Stimulated activated naive B cell treated with anti-CD40 and anti-IgM and Interleukin-4, amounts not matched to agents 10 μg/mL and 1 μg/mL and 100 μg/mL, for 72 hours (primary cell): ENCODE measurements around the gene CCR5.
"Not testable (repeated sequence)": the region's sequence is repeated elsewhere in the genome, so short reads cannot be mapped to it uniquely, and the experiment has no call there.

Source experiments
- ATAC-seq, 2 donors: fragments of 150-1000 bp; cut with Tn5 transposase; replicated peaks; 2 replicates each; pipeline ENCODE4 v1.10.0; 2021; ENCODE audit warnings: moderate library complexity in 1 of 2
- DNase-seq: peaks from one replicate; pipeline ENCODE4 v3.0.0; 2021
- H3K27ac Mint-ChIP-seq: one replicate; pipeline ENCODE4 v1.8.0; 2022; ENCODE audit warnings: mild to moderate bottlenecking, mixed read lengths
- H3K27me3 Mint-ChIP-seq, 2 donors: one replicate each; pipeline ENCODE4 v1.8.0; 2022; ENCODE audit warnings: mixed read lengths in 2 of 2
- H3K36me3 Mint-ChIP-seq, 2 donors: one replicate each; pipeline ENCODE4 v1.8.0; 2022; ENCODE audit warnings: mixed read lengths in 2 of 2, mild to moderate bottlenecking in 1 of 2
- H3K4me1 Mint-ChIP-seq, 2 donors: one replicate each; pipeline ENCODE4 v1.8.0; 2022; ENCODE audit warnings: mixed read lengths in 2 of 2, mild to moderate bottlenecking in 1 of 2
- H3K4me3 Mint-ChIP-seq, 2 donors: one replicate each; pipeline ENCODE4 v1.8.0; 2022; ENCODE audit warnings: mild to moderate bottlenecking in 2 of 2, mixed read lengths in 2 of 2, moderate library complexity in 1 of 2
- H3K9me3 Mint-ChIP-seq, 2 donors: one replicate each; pipeline ENCODE4 v1.8.0; 2022; ENCODE audit warnings: mixed read lengths in 2 of 2, mild to moderate bottlenecking in 1 of 2

The CCR5 gene

GRCh38 chr3:46370839-46371518 is at the start of gene CCR5:
TSS of gene CCR5 (plus strand) at chr3:46370946. CDS start at chr3:46372903, 1,957 bp downstream.
- Mint-ChIP-seq H3K4me1 (peaks cover 7 to 26% of the 10 kb centered on the region in 2 donors), H3K36me3 (no peaks in the 10 kb centered on the region), H3K9me3 (no peaks in the 10 kb centered on the region), H3K27me3 (peaks cover 14 to 17% of the 10 kb centered on the region in 2 donors), H3K4me3 (no peak within 1 kb of the TSS), H3K27ac (no peak within 1 kb of the TSS)
- ATAC-seq (no peak), DNase-seq (no peak)

GRCh38 chr3:46321461-46322104 is 49.2 kb upstream of the CCR5 start:
- H3K27me3 Mint-ChIP-seq: no peaks in the 10 kb centered on the region
- DNase-seq (no peak), ATAC-seq (peak; percentile 92)
- peak overlapping the region; percentile 0 for H3K27ac Mint-ChIP-seq
- H3K36me3 Mint-ChIP-seq: peaks cover 0 to 3% of the 10 kb centered on the region in 2 donors
- H3K4me1 Mint-ChIP-seq: peaks cover 25 to 39% of the 10 kb centered on the region in 2 donors
- peaks cover 0 to 6% of the 10 kb centered on the region in 2 donors for H3K9me3 Mint-ChIP-seq
- peak overlapping the region in 1 of 2 donors; percentile 1 for H3K4me3 Mint-ChIP-seq

- H3K27ac Mint-ChIP-seq: no peak overlapping the region
- no peaks in the 10 kb centered on the region for H3K36me3 Mint-ChIP-seq
- H3K4me3 Mint-ChIP-seq: no peak overlapping the region
- ATAC-seq: no peak
- DNase-seq: no peak
- no peaks in the 10 kb centered on the region for H3K27me3 Mint-ChIP-seq
- H3K4me1 Mint-ChIP-seq: peaks cover 24 to 31% of the 10 kb centered on the region in 2 donors
- H3K9me3 Mint-ChIP-seq: peaks cover 0 to 2% of the 10 kb centered on the region in 2 donors
Observed at GRCh38 chr3:46324036-46324435, 46.7 kb upstream of the CCR5 start.

GRCh38 chr3:46325645-46326300 is 45.0 kb upstream of the CCR5 start:
- no peaks in the 10 kb centered on the region for H3K36me3 Mint-ChIP-seq
- H3K4me1 Mint-ChIP-seq: peaks cover 20 to 27% of the 10 kb centered on the region in 2 donors
- no peak overlapping the region for H3K4me3 Mint-ChIP-seq
- peak overlapping the region; percentile 52 for H3K27ac Mint-ChIP-seq
- H3K9me3 Mint-ChIP-seq: peaks cover 0 to 2% of the 10 kb centered on the region in 2 donors
- ATAC-seq: no peak
- no peak for DNase-seq
- H3K27me3 Mint-ChIP-seq: no peaks in the 10 kb centered on the region

- not testable (repeated sequence) for H3K9me3 Mint-ChIP-seq, H3K4me3 Mint-ChIP-seq, H3K4me1 Mint-ChIP-seq, ATAC-seq, H3K27me3 Mint-ChIP-seq, H3K27ac Mint-ChIP-seq, H3K36me3 Mint-ChIP-seq, DNase-seq
Observed at GRCh38 chr3:46330676-46331075, 40.1 kb upstream of the CCR5 start.

- no peak overlapping the region for H3K4me3 Mint-ChIP-seq
- DNase-seq (no peak), ATAC-seq (no peak)
- H3K4me1 Mint-ChIP-seq: peaks cover 0 to 8% of the 10 kb centered on the region in 2 donors
- H3K9me3 Mint-ChIP-seq: peaks cover 13 to 14% of the 10 kb centered on the region in 2 donors
- H3K36me3 Mint-ChIP-seq: peaks cover 4 to 7% of the 10 kb centered on the region in 2 donors
- H3K27ac Mint-ChIP-seq: no peak overlapping the region
- no peaks in the 10 kb centered on the region for H3K27me3 Mint-ChIP-seq
Observed at GRCh38 chr3:46334741-46335478, 35.8 kb upstream of the CCR5 start.

- DNase-seq (no peak), ATAC-seq (no peak)
- no peaks in the 10 kb centered on the region for H3K27me3 Mint-ChIP-seq
- peaks cover 15 to 19% of the 10 kb centered on the region in 2 donors for H3K9me3 Mint-ChIP-seq
- H3K27ac Mint-ChIP-seq: no peak overlapping the region
- H3K4me3 Mint-ChIP-seq: no peak overlapping the region
- H3K36me3 Mint-ChIP-seq: peaks cover 5 to 7% of the 10 kb centered on the region in 2 donors
- peaks cover 0 to 8% of the 10 kb centered on the region in 2 donors for H3K4me1 Mint-ChIP-seq
Observed at GRCh38 chr3:46335541-46335940, 35.2 kb upstream of the CCR5 start.

GRCh38 chr3:46337911-46338310 is 32.8 kb upstream of the CCR5 start:
- peak in 1 of 2 donors; percentile 48 for ATAC-seq
- Mint-ChIP-seq H3K9me3 (peaks cover 15 to 19% of the 10 kb centered on the region in 2 donors), H3K36me3 (peaks cover 5 to 7% of the 10 kb centered on the region in 2 donors), H3K4me3 (no peak overlapping the region), H3K4me1 (peaks cover 0 to 2% of the 10 kb centered on the region in 2 donors), H3K27me3 (no peaks in the 10 kb centered on the region), H3K27ac (peak overlapping the region; percentile 22)
- no peak for DNase-seq

- no peaks in the 10 kb centered on the region for H3K4me1 Mint-ChIP-seq
- DNase-seq: no peak
Observed at GRCh38 chr3:46338840-46339239, 31.9 kb upstream of the CCR5 start.

GRCh38 chr3:46344476-46344875 is 26.3 kb upstream of the CCR5 start:
- DNase-seq: no peak
- Mint-ChIP-seq H3K27me3 (no peaks in the 10 kb centered on the region), H3K36me3 (peaks cover 0 to 1% of the 10 kb centered on the region in 2 donors), H3K27ac (no peak overlapping the region), H3K4me3 (no peak overlapping the region), H3K4me1 (peaks cover 10 to 11% of the 10 kb centered on the region in 2 donors), H3K9me3 (peaks cover 5 to 10% of the 10 kb centered on the region in 2 donors)
- ATAC-seq: no peak

More at GRCh38 chr3:46338840-46339239, 31.9 kb upstream of the CCR5 start:
- ATAC-seq: no peak
- H3K27ac Mint-ChIP-seq: no peak overlapping the region
- H3K4me3 Mint-ChIP-seq: no peak overlapping the region
- H3K9me3 Mint-ChIP-seq: peaks cover 15 to 19% of the 10 kb centered on the region in 2 donors
- no peaks in the 10 kb centered on the region for H3K27me3 Mint-ChIP-seq
- H3K36me3 Mint-ChIP-seq: peaks cover 5 to 7% of the 10 kb centered on the region in 2 donors

GRCh38 chr3:46348823-46349482 is 21.8 kb upstream of the CCR5 start:
- peaks cover 40 to 52% of the 10 kb centered on the region in 2 donors for H3K4me1 Mint-ChIP-seq
- H3K27ac Mint-ChIP-seq: peak overlapping the region; percentile 21
- DNase-seq (no peak), ATAC-seq (no peak)
- no peaks in the 10 kb centered on the region for H3K9me3 Mint-ChIP-seq
- no peaks in the 10 kb centered on the region for H3K36me3 Mint-ChIP-seq
- H3K4me3 Mint-ChIP-seq: no peak overlapping the region
- no peaks in the 10 kb centered on the region for H3K27me3 Mint-ChIP-seq

GRCh38 chr3:46349484-46350261 is 21.1 kb upstream of the CCR5 start:
- Mint-ChIP-seq H3K27me3 (no peaks in the 10 kb centered on the region), H3K27ac (no peak overlapping the region), H3K9me3 (no peaks in the 10 kb centered on the region), H3K36me3 (no peaks in the 10 kb centered on the region), H3K4me1 (peaks cover 44 to 59% of the 10 kb centered on the region in 2 donors), H3K4me3 (no peak overlapping the region)
- DNase-seq: no peak
- peak; percentile 38 to 66 for ATAC-seq

GRCh38 chr3:46350262-46350565 is 20.5 kb upstream of the CCR5 start:
- no peaks in the 10 kb centered on the region for H3K36me3 Mint-ChIP-seq
- no peaks in the 10 kb centered on the region for H3K9me3 Mint-ChIP-seq
- no peak overlapping the region for H3K27ac Mint-ChIP-seq
- ATAC-seq: peak in 1 of 2 donors; percentile 16
- peaks cover 47 to 65% of the 10 kb centered on the region in 2 donors for H3K4me1 Mint-ChIP-seq
- no peak for DNase-seq
- H3K27me3 Mint-ChIP-seq: peaks cover 0 to 4% of the 10 kb centered on the region in 2 donors
- H3K4me3 Mint-ChIP-seq: no peak overlapping the region
